ENCODE data around the gene LRATD1. TPM values are rescaled to one million over a fixed set of nuclear protein-coding genes. Genes with fewer than 3 reads are reported as not detected.

Gene LRATD1
- total RNA-seq, 1 donor: 0.36 TPM

DNA sequence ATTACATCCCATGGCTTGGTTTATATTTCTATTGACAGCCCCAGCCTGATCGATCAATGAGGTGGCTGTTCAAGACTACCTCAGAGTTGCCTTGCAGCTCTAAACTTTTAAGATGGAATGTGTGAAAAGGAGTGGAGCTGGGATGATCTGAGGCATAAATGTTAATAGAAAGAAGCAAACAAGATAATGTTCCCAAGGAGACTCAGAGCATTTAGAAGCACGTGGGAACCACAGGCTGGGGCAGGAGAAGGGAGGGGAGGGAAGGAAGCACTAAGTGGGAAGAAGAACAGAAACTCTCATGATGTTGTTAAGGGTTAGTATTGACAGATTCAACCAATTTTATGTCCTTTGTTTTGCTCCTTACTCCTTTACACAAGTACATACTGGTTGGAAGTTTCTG lies 28.8 kb upstream of the LRATD1 start:
- no peak for DNase-seq (ENCODE audit: low read depth)
- TF ChIP-seq, protein P1, sequence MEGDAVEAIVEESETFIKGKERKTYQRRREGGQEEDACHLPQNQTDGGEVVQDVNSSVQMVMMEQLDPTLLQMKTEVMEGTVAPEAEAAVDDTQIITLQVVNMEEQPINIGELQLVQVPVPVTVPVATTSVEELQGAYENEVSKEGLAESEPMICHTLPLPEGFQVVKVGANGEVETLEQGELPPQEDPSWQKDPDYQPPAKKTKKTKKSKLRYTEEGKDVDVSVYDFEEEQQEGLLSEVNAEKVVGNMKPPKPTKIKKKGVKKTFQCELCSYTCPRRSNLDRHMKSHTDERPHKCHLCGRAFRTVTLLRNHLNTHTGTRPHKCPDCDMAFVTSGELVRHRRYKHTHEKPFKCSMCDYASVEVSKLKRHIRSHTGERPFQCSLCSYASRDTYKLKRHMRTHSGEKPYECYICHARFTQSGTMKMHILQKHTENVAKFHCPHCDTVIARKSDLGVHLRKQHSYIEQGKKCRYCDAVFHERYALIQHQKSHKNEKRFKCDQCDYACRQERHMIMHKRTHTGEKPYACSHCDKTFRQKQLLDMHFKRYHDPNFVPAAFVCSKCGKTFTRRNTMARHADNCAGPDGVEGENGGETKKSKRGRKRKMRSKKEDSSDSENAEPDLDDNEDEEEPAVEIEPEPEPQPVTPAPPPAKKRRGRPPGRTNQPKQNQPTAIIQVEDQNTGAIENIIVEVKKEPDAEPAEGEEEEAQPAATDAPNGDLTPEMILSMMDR (IDR thresholded peaks at IDR 0.05; ENCODE audit: insufficient read depth, low read length): no peak
- no peak overlapping the region for H3K4me3 ChIP-seq (ENCODE audit: low read depth, low read length)

DNA sequence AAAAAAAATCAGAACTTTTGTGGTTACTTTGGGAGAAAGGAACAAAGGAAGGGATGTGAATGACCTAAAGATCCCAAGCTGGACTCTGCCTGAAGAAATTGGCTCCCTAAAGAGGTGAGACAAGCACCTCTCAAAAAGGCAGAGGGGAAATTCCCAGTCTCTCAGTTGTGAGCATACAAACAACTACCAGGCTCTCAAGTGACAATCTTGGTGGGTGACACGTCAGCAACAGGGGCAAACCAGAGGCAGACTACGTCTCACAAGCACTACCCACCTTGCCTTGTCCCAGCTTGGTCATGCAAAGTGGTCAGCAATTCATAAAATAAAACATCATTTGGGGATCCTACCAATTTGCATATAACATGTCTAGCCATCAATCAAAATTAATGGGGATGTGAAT lies 24.3 kb upstream of the LRATD1 start:
- DNase-seq (ENCODE audit: low read depth): no peak
- TF ChIP-seq, protein P1 (IDR thresholded peaks at IDR 0.05; ENCODE audit: insufficient read depth, low read length): no peak

DNA sequence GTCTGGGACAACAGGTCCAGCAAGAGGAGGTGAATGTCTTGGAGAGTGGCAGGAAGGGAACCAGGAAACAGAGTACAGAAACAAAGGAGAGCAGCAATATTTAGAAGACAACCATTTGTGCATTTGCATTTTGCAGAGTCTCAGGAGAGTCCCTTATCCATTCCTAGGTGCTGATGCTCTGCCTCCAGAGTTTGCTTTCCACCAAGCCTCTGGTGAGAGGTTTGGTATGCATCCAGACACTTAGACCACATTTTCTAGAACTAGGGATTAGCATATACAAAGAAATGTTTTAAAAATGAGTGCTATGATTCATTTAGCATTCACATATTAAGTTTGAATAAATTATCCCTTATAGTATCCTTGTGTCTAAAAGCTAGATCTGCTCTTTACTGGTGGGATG lies 18.5 kb upstream of the LRATD1 start:
- no peak overlapping the region for H3K4me3 ChIP-seq (ENCODE audit: low read depth, low read length)
- TF ChIP-seq, protein P1 (IDR thresholded peaks at IDR 0.05; ENCODE audit: insufficient read depth, low read length): no peak
- DNase-seq (ENCODE audit: low read depth): no peak

More for the DNA sequence above, 24.3 kb upstream of the LRATD1 start:
- H3K4me3 ChIP-seq (ENCODE audit: low read depth, low read length): no peak overlapping the region

DNA sequence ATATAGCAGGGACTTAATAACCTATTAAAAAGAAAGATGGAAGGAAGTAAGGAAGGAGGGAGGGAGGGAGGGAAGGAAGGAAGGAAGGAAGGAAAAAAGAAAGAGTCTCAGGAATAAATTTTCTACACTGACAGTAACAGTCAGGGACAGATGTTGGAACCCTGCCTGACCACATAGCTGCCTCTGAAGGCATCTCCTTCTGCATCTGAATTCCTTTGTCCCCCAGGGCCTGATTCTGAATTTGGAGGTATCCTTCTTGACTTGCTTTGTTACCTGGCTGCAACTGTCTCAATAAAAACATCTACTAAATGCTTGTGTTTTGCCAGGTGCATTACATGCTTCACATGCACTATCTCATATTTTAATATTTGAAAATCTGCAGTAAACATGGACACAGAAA lies 17.4 kb upstream of the LRATD1 start:
- TF ChIP-seq, protein P1 (IDR thresholded peaks at IDR 0.05; ENCODE audit: insufficient read depth, low read length): no peak
- H3K4me3 ChIP-seq (ENCODE audit: low read depth, low read length): no peak overlapping the region
- no peak for DNase-seq (ENCODE audit: low read depth)

DNA sequence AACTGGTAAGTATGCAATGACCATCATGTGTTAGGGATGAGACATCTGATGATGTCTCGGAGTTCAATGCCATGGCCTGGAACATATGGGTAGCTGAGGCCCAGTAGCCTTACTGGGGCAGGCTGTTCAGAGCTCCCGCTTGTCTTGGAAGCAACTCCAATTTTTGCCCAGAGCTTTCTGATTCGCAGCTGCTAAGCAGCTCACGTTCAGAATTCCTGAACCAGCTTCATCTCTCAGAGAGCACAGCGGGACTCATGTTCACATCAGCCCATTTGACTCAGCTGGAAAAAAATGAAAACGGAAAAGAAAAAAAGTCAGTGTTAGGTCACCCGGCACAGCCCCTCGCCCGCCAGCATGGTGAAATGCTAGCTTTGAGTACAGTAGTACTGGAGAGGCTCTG lies 16.8 kb upstream of the LRATD1 start:
- no peak for DNase-seq (ENCODE audit: low read depth)
- TF ChIP-seq, protein P1 (IDR thresholded peaks at IDR 0.05; ENCODE audit: insufficient read depth, low read length): no peak
- no peak overlapping the region for H3K4me3 ChIP-seq (ENCODE audit: low read depth, low read length)

DNA sequence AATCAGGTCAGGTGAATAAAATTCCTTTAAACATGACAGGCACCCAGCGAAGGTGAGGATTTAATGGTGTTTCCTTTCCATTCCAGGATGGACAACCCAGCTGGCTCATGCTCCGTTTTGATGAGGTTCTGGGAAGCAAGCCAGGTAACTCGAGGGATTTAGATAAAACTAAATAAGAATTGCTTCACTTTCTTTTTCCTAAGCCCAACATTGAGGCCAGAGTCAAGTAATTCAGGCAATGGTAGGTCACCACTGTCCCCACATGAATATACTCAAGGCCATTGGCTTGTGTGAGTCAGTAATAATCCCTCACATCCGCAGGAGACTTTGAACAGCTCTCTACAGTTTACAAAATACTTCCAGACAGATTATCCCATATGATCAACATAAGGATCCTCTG lies 16.2 kb upstream of the LRATD1 start:
- no peak overlapping the region for H3K4me3 ChIP-seq (ENCODE audit: low read depth, low read length)
- TF ChIP-seq, protein P1 (IDR thresholded peaks at IDR 0.05; ENCODE audit: insufficient read depth, low read length): no peak
- DNase-seq (ENCODE audit: low read depth): no peak

DNA sequence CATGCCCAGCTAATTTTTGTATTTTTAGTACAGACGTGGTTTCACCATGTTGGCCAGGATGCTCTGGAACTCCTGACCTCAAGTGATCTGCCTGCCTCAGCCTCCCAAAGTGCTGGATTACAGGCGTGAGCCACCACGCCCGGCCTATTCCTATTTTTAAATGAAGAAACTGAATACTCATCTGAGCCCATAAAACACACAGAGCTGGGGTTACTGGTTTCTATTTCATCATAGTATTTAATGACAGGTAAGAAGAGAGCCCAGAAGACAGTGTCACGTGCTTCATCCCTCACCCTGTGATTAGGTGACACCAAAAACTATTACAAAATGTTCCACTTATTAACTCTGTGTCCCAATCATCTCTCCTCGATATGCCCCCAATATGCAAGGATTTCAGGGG lies 15.6 kb upstream of the LRATD1 start:
- TF ChIP-seq, protein P1 (IDR thresholded peaks at IDR 0.05; ENCODE audit: insufficient read depth, low read length): no peak
- H3K4me3 ChIP-seq (ENCODE audit: low read depth, low read length): no peak overlapping the region
- no peak for DNase-seq (ENCODE audit: low read depth)
